ENCODE measurements around the gene ATG14. TPM values are rescaled to one million over a fixed set of nuclear protein-coding genes. Genes with fewer than 3 reads are reported as not detected.

Gene ATG14
- polyA plus RNA-seq, 2 of the 4 experiments (the other 2 are of a cell fraction) = 5.9 to 7.4 TPM

DNA sequence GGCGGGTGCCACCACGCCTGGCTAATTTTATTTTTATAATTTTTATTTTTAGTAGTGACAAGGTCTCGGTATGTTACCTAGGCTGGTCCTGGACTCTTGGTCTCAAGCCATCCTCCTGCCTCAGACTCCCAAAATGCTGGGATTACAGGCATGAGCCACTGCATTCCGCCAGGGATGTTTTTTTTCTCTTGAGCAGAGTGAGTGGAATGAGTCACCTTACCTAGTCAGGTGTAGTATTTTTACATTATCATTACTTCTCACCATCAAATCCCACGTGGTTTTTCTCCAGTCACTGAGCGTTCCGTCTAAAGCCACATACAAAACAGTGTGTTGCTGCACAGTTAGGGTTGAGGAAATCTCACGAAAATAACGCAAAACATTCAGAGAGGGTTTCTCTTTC lies 29.7 kb upstream of the ATG14 start:
- no peaks in the 10 kb centered on the region for H3K9me3 ChIP-seq
- H3K4me1 ChIP-seq = peaks cover 4% of the 10 kb centered on the region
- H3K27ac ChIP-seq = no peak overlapping the region
- TF ChIP-seq TFCP2L1 (CRISPR knock-in tag; IDR thresholded peaks at IDR 0.05) (no peak), EHMT2 (IDR thresholded peaks at IDR 0.05; ENCODE audit: low read depth) (no peak), RAD21 (conservative IDR thresholded peaks at IDR 0.05 in 1 of 2, IDR thresholded peaks at IDR 0.05 in 1 of 2) (no peak), JUN (IDR thresholded peaks at IDR 0.05) (no peak), ZC3H11A (IDR thresholded peaks at IDR 0.05) (no peak), FOSB (CRISPR knock-in tag; IDR thresholded peaks at IDR 0.05) (no peak), HDAC2 (IDR thresholded peaks at IDR 0.05) (no peak), CHD2 (IDR thresholded peaks at IDR 0.05; ENCODE audit: low read length, partially characterized antibody) (no peak), EHF (CRISPR knock-in tag; IDR thresholded peaks at IDR 0.05) (no peak), KDM1A (IDR thresholded peaks at IDR 0.05; ENCODE audit: low read depth) (no peak), SMC3 (IDR thresholded peaks at IDR 0.05) (no peak), ELK1 (IDR thresholded peaks at IDR 0.05; ENCODE audit: low read depth, low read length) (no peak), SREBF2 (IDR thresholded peaks at IDR 0.05) (no peak)
- TF ChIP-seq, protein P1, sequence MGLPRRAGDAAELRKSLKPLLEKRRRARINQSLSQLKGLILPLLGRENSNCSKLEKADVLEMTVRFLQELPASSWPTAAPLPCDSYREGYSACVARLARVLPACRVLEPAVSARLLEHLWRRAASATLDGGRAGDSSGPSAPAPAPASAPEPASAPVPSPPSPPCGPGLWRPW (IDR thresholded peaks at IDR 0.05) = no peak
- 76% methylated on average over 9 of the region's 9 CpGs for WGBS (ENCODE audit: missing lambda C conversion rate)
- no peak overlapping the region for H3K4me2 ChIP-seq
- H3K4me3 ChIP-seq = no peak overlapping the region
- ChIA-PET POLR2A (no interaction called here), CTCF (interaction anchor here (0.7 to 3.1 kb wide), 6 partner anchors 9 to 1034 kb away, joined by 3 to 12 read pairs (median 4); no protein-coding TSS in a partner anchor)
- FAIRE-seq (no peak), ATAC-seq (no peak), DNase-seq (ENCODE audit: low read depth in 1 of 2, low spot score in 1 of 2) (no peak)

- H3K9me3 ChIP-seq = no peaks in the 10 kb centered on the region
- FAIRE-seq (no peak), ATAC-seq (no peak), DNase-seq (ENCODE audit: low read depth in 1 of 2, low spot score in 1 of 2) (no peak)
- H3K4me3 ChIP-seq = no peak within 1 kb of the TSS
- POLR2A ChIA-PET = no interaction called here
- 89% methylated on average over 24 of the region's 29 CpGs for WGBS (ENCODE audit: missing lambda C conversion rate)
- no peak within 1 kb of the TSS for H3K27ac ChIP-seq
- no peak for TF ChIP-seq MAFK (IDR thresholded peaks at IDR 0.05; ENCODE audit: partially characterized antibody)
- no peak for TF ChIP-seq CHD4 (IDR thresholded peaks at IDR 0.05; ENCODE audit: borderline replicate concordance)
- no peak for TF ChIP-seq NR3C1 (IDR thresholded peaks at IDR 0.05)
- no peak for TF ChIP-seq RARB (CRISPR knock-in tag; IDR thresholded peaks at IDR 0.05)
- TF ChIP-seq RFX5 (IDR thresholded peaks at IDR 0.05) = no peak
- TF ChIP-seq MYC (IDR thresholded peaks at IDR 0.05; ENCODE audit: borderline replicate concordance, low read length) = no peak
- TF ChIP-seq ELK1 (IDR thresholded peaks at IDR 0.05; ENCODE audit: low read depth, low read length) = no peak
- no peak for TF ChIP-seq PHF8 (IDR thresholded peaks at IDR 0.05; ENCODE audit: borderline replicate concordance, low read depth)
- TF ChIP-seq HDAC2 (IDR thresholded peaks at IDR 0.05) = no peak
- TF ChIP-seq EHF (CRISPR knock-in tag; IDR thresholded peaks at IDR 0.05) = no peak
- TF ChIP-seq HEYL (CRISPR knock-in tag; IDR thresholded peaks at IDR 0.05) = no peak
- TF ChIP-seq ZFP36 (IDR thresholded peaks at IDR 0.05; ENCODE audit: borderline replicate concordance, partially characterized antibody) = no peak
- no peak for TF ChIP-seq BCL3 (IDR thresholded peaks at IDR 0.05)
- TF ChIP-seq TP53 (CRISPR knock-in tag; IDR thresholded peaks at IDR 0.05) = no peak
- no peak for TF ChIP-seq TFCP2L1 (CRISPR knock-in tag; IDR thresholded peaks at IDR 0.05)
- TF ChIP-seq JUN (IDR thresholded peaks at IDR 0.05) = no peak
- TF ChIP-seq, protein P2, sequence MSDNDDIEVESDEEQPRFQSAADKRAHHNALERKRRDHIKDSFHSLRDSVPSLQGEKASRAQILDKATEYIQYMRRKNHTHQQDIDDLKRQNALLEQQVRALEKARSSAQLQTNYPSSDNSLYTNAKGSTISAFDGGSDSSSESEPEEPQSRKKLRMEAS (IDR thresholded peaks at IDR 0.05) = no peak
- TF ChIP-seq SREBF2 (IDR thresholded peaks at IDR 0.05) = no peak
- CTCF ChIA-PET = interaction anchor here (0.7 to 3.1 kb wide), 7 partner anchors 8 to 1034 kb away, joined by 3 to 12 read pairs (median 3); no protein-coding TSS in a partner anchor
- H3K4me2 ChIP-seq = no peak within 1 kb of the TSS
- no peaks in the 10 kb centered on the region for H3K4me1 ChIP-seq
Observed at GRCh38 chr14:55440385-55440784, 28.8 kb upstream of the ATG14 start, which contains the start of gene TBPL2. TSS of gene TBPL2 (minus strand) at chr14:55440616. CDS start at chr14:55440449, 167 bp downstream.

Measured in A549 (cell line).